Gastrocnemius medialis (tissue), 4 donors: Measurements from ENCODE around the gene ADD3. TPM values are rescaled to one million over a fixed set of nuclear protein-coding genes. Genes with fewer than 3 reads are reported as not detected.

ENCODE experiments used
- ATAC-seq, 2 donors: fragments of 150-250 bp; one replicate each; pipeline ENCODE4 v1.9.1; 2016
- DNase-seq, 2 donors: peaks; one replicate each; pipeline ENCODE4 v3.0.0-alpha.2; 2019
- H3K27ac ChIP-seq, 4 donors: fragments of 200-600 bp; sonication (generic); 1 replicate in 1 of 4; 2 replicates in 3 of 4; pipeline ENCODE4 v1.5.1; 2016 to 2018; ENCODE audit warnings: mild to moderate bottlenecking in 2 of 4, moderate library complexity in 1 of 4
- H3K27me3 ChIP-seq, 3 donors: fragments of 200-600 bp; sonication (generic) in 2 of 3; 1 replicate in 1 of 3; 2 replicates in 2 of 3; pipeline versions ENCODE4 v1.5.1 to v1.6.0; 2016 to 2019; ENCODE audit warnings: mild to moderate bottlenecking in 1 of 3, moderate library complexity in 1 of 3
- H3K36me3 ChIP-seq, 2 donors: fragments of 200-600 bp; sonication (generic) in 1 of 2; one replicate each; pipeline ENCODE4 v1.5.1; 2017 to 2018
- H3K4me1 ChIP-seq, 2 donors: fragments of 200-600 bp; sonication (generic) in 1 of 2; one replicate each; pipeline ENCODE4 v1.5.1; 2016 to 2017; ENCODE audit warnings: mild to moderate bottlenecking in 2 of 2
- H3K4me3 ChIP-seq, 4 donors: fragments of 200-600 bp; sonication (generic) in 3 of 4; 1 replicate in 1 of 4; 2 replicates in 3 of 4; pipeline ENCODE4 v1.5.1; 2016 to 2019; ENCODE audit warnings: mild to moderate bottlenecking in 2 of 4
- H3K9me3 ChIP-seq, 3 donors: fragments of 200-600 bp; sonication (generic) in 2 of 3; 1 replicate in 1 of 3; 2 replicates in 2 of 3; pipeline ENCODE4 v1.5.1; 2016 to 2019
- POLR2A ChIP-seq, 2 donors: fragments of 450-650 bp; IDR thresholded peaks; one replicate each; pipeline ENCODE4 v1.6.1; 2017; ENCODE audit warnings: antibody characterized with exemption in 2 of 2, mild to moderate bottlenecking in 2 of 2, moderate library complexity in 2 of 2
- in situ Hi-C, 4 donors: fragments of 200-750 bp; cut with MboI; loops; one replicate each; pipeline versions ENCODE4 v1.15.0 to v1.8.0; 2017; ENCODE audit warnings: low sequenced_read_pairs in 4 of 4
- intact Hi-C: fragments of 100-400 bp; cut with DNase I; formaldehyde crosslinking; loops from one replicate; pipeline ENCODE4 v1.15.1; 2023; ENCODE audit warnings: low total_unique reads
- total RNA-seq, 4 donors: library from RNA; depleted of rRNA; stranded (reverse); fragments of >200 nt; gene quantifications; one replicate each; pipeline versions ENCODE4 v1.1.0 to v1.2.3, GENCODE V29; 2016
- TF ChIP-seq, protein P1 (sequence below), 5 experiments: fragments of 450-650 bp in 3 of 5; fragments of 200-600 bp in 2 of 5; sonication (generic) in 2 of 5; IDR thresholded peaks in 4 of 5; conservative IDR thresholded peaks in 1 of 5; 1 replicate in 4 of 5; 2 replicates in 1 of 5; pipeline ENCODE4 v1.5.1; 2016 to 2019; ENCODE audit warnings: antibody characterized with exemption in 5 of 5, mild to moderate bottlenecking in 3 of 5, moderate library complexity in 3 of 5

Gene ADD3
- total RNA-seq, 4 donors from 2014 or later = 16.0 to 31.3 (median 18.4) TPM

GRCh38 chr10:110176141-110177030 is 168.6 kb downstream of the ADD3 start:
- H3K4me1 ChIP-seq = peaks cover 0 to 4% of the 10 kb centered on the region in 2 donors
- in situ Hi-C loops = no loop called here
- no peaks in the 10 kb centered on the region for H3K27me3 ChIP-seq
- H3K4me3 ChIP-seq = no peak overlapping the region
- intact Hi-C loops = no loop called here
- ATAC-seq (no peak), DNase-seq (no peak)
- TF ChIP-seq, protein P1, sequence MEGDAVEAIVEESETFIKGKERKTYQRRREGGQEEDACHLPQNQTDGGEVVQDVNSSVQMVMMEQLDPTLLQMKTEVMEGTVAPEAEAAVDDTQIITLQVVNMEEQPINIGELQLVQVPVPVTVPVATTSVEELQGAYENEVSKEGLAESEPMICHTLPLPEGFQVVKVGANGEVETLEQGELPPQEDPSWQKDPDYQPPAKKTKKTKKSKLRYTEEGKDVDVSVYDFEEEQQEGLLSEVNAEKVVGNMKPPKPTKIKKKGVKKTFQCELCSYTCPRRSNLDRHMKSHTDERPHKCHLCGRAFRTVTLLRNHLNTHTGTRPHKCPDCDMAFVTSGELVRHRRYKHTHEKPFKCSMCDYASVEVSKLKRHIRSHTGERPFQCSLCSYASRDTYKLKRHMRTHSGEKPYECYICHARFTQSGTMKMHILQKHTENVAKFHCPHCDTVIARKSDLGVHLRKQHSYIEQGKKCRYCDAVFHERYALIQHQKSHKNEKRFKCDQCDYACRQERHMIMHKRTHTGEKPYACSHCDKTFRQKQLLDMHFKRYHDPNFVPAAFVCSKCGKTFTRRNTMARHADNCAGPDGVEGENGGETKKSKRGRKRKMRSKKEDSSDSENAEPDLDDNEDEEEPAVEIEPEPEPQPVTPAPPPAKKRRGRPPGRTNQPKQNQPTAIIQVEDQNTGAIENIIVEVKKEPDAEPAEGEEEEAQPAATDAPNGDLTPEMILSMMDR (IDR thresholded peaks at IDR 0.05 in 4 of 5, conservative IDR thresholded peaks at IDR 0.05 in 1 of 5) = no peak
- no peak for TF ChIP-seq POLR2A (IDR thresholded peaks at IDR 0.05)
- no peaks in the 10 kb centered on the region for H3K36me3 ChIP-seq
- no peaks in the 10 kb centered on the region for H3K9me3 ChIP-seq
- no peak overlapping the region for H3K27ac ChIP-seq

DNA sequence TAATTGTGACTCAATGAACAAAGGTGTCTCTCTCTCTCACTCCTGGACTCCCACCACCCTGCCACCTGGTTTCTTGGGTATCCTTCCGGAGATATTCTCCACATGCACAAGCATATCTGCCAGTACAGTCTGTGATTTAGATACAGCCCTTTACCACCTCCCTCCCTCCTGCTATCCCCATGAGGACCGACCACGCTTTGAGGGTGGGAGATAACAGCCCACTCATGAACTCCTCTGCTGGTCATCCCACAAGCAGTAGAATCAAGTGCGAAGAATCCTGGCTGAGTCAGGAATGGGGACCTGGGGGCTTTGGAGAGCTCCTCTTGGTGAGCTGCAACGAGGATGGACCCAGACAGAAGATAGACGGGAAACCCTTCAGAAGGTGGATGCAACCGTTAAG is 171.4 kb downstream of the ADD3 start:
- TF ChIP-seq, protein P1 (IDR thresholded peaks at IDR 0.05 in 4 of 5, conservative IDR thresholded peaks at IDR 0.05 in 1 of 5) = no peak
- TF ChIP-seq POLR2A (IDR thresholded peaks at IDR 0.05) = no peak
- no peak overlapping the region for H3K27ac ChIP-seq
- peaks cover 0 to 4% of the 10 kb centered on the region in 2 donors for H3K4me1 ChIP-seq
- ATAC-seq (no peak), DNase-seq (no peak)
- no peaks in the 10 kb centered on the region for H3K36me3 ChIP-seq
- in situ Hi-C loops (no loop called here), intact Hi-C loops (no loop called here)
- no peaks in the 10 kb centered on the region for H3K27me3 ChIP-seq
- H3K4me3 ChIP-seq = no peak overlapping the region
- H3K9me3 ChIP-seq = no peaks in the 10 kb centered on the region

DNA sequence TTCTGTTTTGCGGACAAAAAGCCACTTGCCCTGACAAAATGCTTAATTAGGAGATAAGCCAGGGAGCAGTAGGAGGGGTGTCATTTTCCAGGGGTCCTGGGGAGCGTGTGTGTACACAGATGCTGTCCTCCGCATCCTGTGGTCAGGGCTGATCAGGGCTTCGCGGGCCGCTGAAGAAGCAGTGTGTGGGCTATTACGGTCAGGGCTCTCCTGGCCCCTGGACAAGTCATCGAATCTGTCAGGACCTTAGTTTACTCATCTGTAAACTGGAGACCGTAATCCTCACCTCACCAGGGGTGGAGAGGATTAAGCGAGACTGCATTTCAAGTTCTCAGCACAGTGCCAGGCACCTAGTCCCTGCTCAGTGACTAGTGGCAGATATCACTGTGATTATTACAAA is 173.7 kb downstream of the ADD3 start:
- intact Hi-C loops = no loop called here
- Histone ChIP-seq H3K27ac (no peak overlapping the region), H3K4me1 (peaks cover 0 to 2% of the 10 kb centered on the region in 2 donors), H3K36me3 (no peaks in the 10 kb centered on the region), H3K27me3 (no peaks in the 10 kb centered on the region), H3K9me3 (no peaks in the 10 kb centered on the region), H3K4me3 (no peak overlapping the region)
- in situ Hi-C loops = no loop called here
- TF ChIP-seq POLR2A (IDR thresholded peaks at IDR 0.05) = no peak
- TF ChIP-seq, protein P1 (IDR thresholded peaks at IDR 0.05 in 4 of 5, conservative IDR thresholded peaks at IDR 0.05 in 1 of 5) = no peak
- ATAC-seq (no peak), DNase-seq (no peak)

DNA sequence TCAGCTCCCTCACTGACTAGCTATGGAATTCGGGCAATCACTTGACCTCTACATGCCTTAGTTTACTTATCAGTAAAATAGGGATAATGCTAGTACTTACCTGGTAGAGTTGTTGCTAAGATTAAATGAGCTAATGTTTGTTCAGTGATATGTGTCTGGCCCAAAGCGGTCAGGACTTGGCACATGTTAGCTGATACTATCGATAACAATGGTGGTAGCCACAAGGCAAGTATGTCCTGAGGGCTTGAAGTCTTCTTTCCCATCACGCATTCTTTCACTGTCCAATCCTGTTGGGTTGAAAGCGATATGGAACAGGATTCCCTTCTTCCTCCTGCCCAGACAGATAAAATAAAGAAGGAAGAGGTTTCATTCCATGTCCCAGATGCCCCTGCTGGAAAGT is 174.1 kb downstream of the ADD3 start:
- Histone ChIP-seq H3K27ac (no peak overlapping the region), H3K4me1 (no peaks in the 10 kb centered on the region), H3K4me3 (no peak overlapping the region), H3K27me3 (no peaks in the 10 kb centered on the region), H3K9me3 (no peaks in the 10 kb centered on the region), H3K36me3 (no peaks in the 10 kb centered on the region)
- intact Hi-C loops (no loop called here), in situ Hi-C loops (no loop called here)
- DNase-seq = no peak
- TF ChIP-seq, protein P1 (IDR thresholded peaks at IDR 0.05 in 4 of 5, conservative IDR thresholded peaks at IDR 0.05 in 1 of 5) = no peak
- TF ChIP-seq POLR2A (IDR thresholded peaks at IDR 0.05) = no peak
- ATAC-seq = no peak
